Right lobe of liver (tissue), 6 donors: ENCODE results near the gene CLSTN2. TPM values are rescaled to one million over a fixed set of nuclear protein-coding genes. Genes with fewer than 3 reads are reported as not detected.

Experiments
- ATAC-seq, 4 donors: fragments of 200-7000 bp; cut with Tn5 transposase; one replicate each; pipeline ENCODE4 v1.9.1; 2020; ENCODE audit warnings: mild to moderate bottlenecking in 4 of 4, moderate library complexity in 4 of 4
- DNase-seq, 3 donors: peaks; one replicate each; pipeline ENCODE4 v3.0.0-alpha.2; 2020
- H3K27ac ChIP-seq, 3 donors: fragments of 200-600 bp; one replicate each; pipeline ENCODE4 v1.8.0; 2022
- H3K27me3 ChIP-seq, 2 donors: fragments of 200-600 bp; one replicate each; pipeline ENCODE4 v1.8.0; 2022
- H3K36me3 ChIP-seq, 4 donors: fragments of 200-600 bp; sonication (generic) in 1 of 4; one replicate each; pipeline versions ENCODE4 v1.5.1 to v1.8.0; 2017 to 2022; ENCODE audit warnings: control low read depth in 1 of 4
- H3K4me1 ChIP-seq, 4 donors: fragments of 200-600 bp; sonication (generic) in 1 of 4; one replicate each; pipeline versions ENCODE4 v1.5.1 to v1.8.0; 2017 to 2022; ENCODE audit warnings: control low read depth in 1 of 4
- H3K4me3 ChIP-seq, 3 donors: fragments of 200-600 bp; one replicate each; pipeline ENCODE4 v1.8.0; 2022
- H3K9me3 ChIP-seq, 4 donors: fragments of 200-600 bp; sonication (generic) in 1 of 4; one replicate each; pipeline versions ENCODE4 v1.5.1 to v1.8.0; 2017 to 2022; ENCODE audit warnings: control low read depth in 1 of 4
- POLR2A ChIP-seq: fragments of 450-650 bp; IDR thresholded peaks from one replicate; pipeline ENCODE4 v1.6.1; 2017; ENCODE audit warnings: antibody characterized with exemption, mild to moderate bottlenecking
- WGBS: methylation state at CpG from one replicate; pipeline ENCODE4 v1.1.6; 2018; ENCODE audit warnings: low coverage, low lambda C conversion rate; ENCODE audit not compliant: insufficient coverage; ENCODE audit errors: missing lambda C conversion rate; 5-methylcytosine and 5-hydroxymethylcytosine counted together
- intact Hi-C, 2 donors: fragments of 100-400 bp; cut with DNase I; formaldehyde crosslinking; loops; one replicate each; pipeline versions ENCODE4 v1.11.2 to v1.14.1; 2022
- total RNA-seq, 6 experiments: library from RNA; depleted of rRNA in 2 of 6; stranded (reverse); fragments of >200 nt in 2 of 6; fragmentation: NEBNext Ultra II Directional in 3 of 6; extraction: Animal tissue kit (Norgen Biotek cat#: 25700) in 3 of 6; gene quantifications; one replicate each; pipeline versions ENCODE4 v1.1.0 to v1.2.4, GENCODE V29; 2016 to 2023
- TF ChIP-seq, protein P1 (sequence below), 4 donors: fragments of 200-600 bp in 3 of 4; fragments of 450-650 bp in 1 of 4; IDR thresholded peaks; one replicate each; pipeline versions ENCODE4 v1.5.1 to v1.8.0; 2016 to 2022; ENCODE audit warnings: antibody characterized with exemption in 4 of 4, mild to moderate bottlenecking in 2 of 4
- donor health status: DM: no; HTN: yes; CAD: no.
- donor health status: DM: no; HTN: no; CAD: no.
- donor health status: DM: no; HTN: no; CAD: no.
- donor health status: DM: no; HTN: yes; CAD: no.
- donor health status: DM: no; HTN: yes; CAD: no.

The CLSTN2 gene
- total RNA-seq, 6 experiments from 2014 or later, result 1.0 to 3.3 (median 2.0) TPM

DNA sequence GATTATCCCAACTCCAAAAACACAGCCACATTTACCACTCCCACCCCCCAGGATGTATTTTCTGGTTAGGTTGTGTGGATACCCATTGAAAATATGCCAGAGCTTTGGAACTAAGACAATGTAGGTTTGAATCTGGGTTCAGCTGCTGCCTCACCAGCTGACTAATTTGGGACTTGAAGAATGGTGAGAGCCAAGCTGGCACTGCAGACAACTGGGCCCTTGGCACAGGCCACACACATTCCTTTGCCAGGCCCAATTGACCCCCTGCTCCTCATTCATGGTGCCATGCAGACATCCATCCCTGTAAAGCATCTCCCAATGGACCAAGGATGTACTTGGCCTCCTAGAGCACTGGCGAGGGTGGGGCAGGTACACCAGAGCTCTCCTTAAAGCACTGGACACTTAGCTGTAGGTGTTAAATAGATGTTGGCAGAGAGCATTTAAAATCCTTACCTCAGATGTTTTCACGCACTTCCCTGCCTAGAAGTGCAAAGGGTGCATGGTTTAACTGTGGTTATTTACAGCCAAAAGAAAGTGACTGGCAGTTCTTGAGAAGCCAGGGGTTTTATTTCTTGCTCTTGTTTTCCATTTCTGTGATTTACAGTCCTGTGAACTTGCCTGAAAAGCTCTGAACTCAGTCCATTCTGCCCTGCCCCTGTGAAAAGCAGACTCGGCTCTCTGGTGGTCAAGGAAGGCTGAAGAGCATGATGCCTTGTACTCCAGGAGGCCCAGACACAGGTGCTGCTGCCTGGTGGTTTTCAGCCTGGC, 138.5 kb downstream of the CLSTN2 start:
- WGBS, result 89% methylated on average over 1 of the region's 3 CpGs
- H3K4me3 ChIP-seq, result no peak overlapping the region
- TF ChIP-seq, protein P1, sequence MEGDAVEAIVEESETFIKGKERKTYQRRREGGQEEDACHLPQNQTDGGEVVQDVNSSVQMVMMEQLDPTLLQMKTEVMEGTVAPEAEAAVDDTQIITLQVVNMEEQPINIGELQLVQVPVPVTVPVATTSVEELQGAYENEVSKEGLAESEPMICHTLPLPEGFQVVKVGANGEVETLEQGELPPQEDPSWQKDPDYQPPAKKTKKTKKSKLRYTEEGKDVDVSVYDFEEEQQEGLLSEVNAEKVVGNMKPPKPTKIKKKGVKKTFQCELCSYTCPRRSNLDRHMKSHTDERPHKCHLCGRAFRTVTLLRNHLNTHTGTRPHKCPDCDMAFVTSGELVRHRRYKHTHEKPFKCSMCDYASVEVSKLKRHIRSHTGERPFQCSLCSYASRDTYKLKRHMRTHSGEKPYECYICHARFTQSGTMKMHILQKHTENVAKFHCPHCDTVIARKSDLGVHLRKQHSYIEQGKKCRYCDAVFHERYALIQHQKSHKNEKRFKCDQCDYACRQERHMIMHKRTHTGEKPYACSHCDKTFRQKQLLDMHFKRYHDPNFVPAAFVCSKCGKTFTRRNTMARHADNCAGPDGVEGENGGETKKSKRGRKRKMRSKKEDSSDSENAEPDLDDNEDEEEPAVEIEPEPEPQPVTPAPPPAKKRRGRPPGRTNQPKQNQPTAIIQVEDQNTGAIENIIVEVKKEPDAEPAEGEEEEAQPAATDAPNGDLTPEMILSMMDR (IDR thresholded peaks at IDR 0.05), result no peak
- no peak for TF ChIP-seq POLR2A
- intact Hi-C loops, result no loop called here
- H3K4me1 ChIP-seq, result no peaks in the 10 kb centered on the region
- H3K9me3 ChIP-seq, result no peaks in the 10 kb centered on the region
- no peaks in the 10 kb centered on the region for H3K36me3 ChIP-seq
- ATAC-seq (no peak), DNase-seq (no peak)
- no peak overlapping the region for H3K27ac ChIP-seq
- no peaks in the 10 kb centered on the region for H3K27me3 ChIP-seq

GRCh38 chr3:140076552-140076951, 141.6 kb downstream of the CLSTN2 start:
- Histone ChIP-seq H3K4me3 (no peak overlapping the region), H3K27me3 (no peaks in the 10 kb centered on the region), H3K27ac (no peak overlapping the region), H3K9me3 (no peaks in the 10 kb centered on the region), H3K36me3 (no peaks in the 10 kb centered on the region), H3K4me1 (no peaks in the 10 kb centered on the region)
- TF ChIP-seq, protein P1 (IDR thresholded peaks at IDR 0.05), result no peak
- TF ChIP-seq POLR2A, result no peak
- intact Hi-C loops, result no loop called here
- DNase-seq (no peak), ATAC-seq (no peak)
- WGBS, result 56% methylated on average over 3 of the region's 3 CpGs

GRCh38 chr3:140077406-140077805, 142.4 kb downstream of the CLSTN2 start:
- Histone ChIP-seq H3K4me3 (no peak overlapping the region), H3K27ac (no peak overlapping the region), H3K36me3 (no peaks in the 10 kb centered on the region), H3K9me3 (no peaks in the 10 kb centered on the region), H3K4me1 (no peaks in the 10 kb centered on the region), H3K27me3 (no peaks in the 10 kb centered on the region)
- no peak for ATAC-seq
- intact Hi-C loops, result no loop called here
- TF ChIP-seq POLR2A, result no peak
- TF ChIP-seq, protein P1 (IDR thresholded peaks at IDR 0.05), result no peak
- 84% methylated on average over 2 of the region's 3 CpGs for WGBS
- DNase-seq, result no peak

DNA sequence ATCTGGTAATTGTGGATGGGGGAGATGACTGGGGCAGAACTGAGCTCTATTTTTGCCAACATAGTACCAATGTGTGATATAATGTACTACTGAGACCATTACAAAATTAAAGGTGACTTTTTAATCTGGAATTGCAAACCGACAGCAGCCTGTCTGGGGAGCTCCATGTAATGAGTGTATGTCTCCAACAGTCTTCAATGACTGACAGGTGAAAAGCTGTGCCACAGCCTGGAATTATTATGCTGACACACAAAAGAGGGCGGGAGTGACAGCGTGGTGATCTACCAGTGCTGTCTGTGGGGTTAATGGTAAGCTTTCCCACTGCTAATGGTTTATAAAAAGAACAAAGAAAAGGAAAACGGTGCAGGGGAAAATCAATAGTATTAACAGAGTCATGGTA, 143.4 kb downstream of the CLSTN2 start:
- H3K4me1 ChIP-seq, result no peaks in the 10 kb centered on the region
- intact Hi-C loops, result no loop called here
- no peaks in the 10 kb centered on the region for H3K9me3 ChIP-seq
- no peak overlapping the region for H3K27ac ChIP-seq
- TF ChIP-seq POLR2A, result no peak
- TF ChIP-seq, protein P1 (IDR thresholded peaks at IDR 0.05), result no peak
- no peaks in the 10 kb centered on the region for H3K27me3 ChIP-seq
- ATAC-seq (no peak), DNase-seq (no peak)
- no peak overlapping the region for H3K4me3 ChIP-seq
- WGBS, result 48% methylated on average over 4 of the region's 4 CpGs
- H3K36me3 ChIP-seq, result no peaks in the 10 kb centered on the region
